Measurements from ENCODE around the gene ZDHHC17.
"Not testable (repeated sequence)": the region's sequence is repeated elsewhere in the genome, so short reads cannot be mapped to it uniquely, and the experiment has no call there.

Gene ZDHHC17

DNA sequence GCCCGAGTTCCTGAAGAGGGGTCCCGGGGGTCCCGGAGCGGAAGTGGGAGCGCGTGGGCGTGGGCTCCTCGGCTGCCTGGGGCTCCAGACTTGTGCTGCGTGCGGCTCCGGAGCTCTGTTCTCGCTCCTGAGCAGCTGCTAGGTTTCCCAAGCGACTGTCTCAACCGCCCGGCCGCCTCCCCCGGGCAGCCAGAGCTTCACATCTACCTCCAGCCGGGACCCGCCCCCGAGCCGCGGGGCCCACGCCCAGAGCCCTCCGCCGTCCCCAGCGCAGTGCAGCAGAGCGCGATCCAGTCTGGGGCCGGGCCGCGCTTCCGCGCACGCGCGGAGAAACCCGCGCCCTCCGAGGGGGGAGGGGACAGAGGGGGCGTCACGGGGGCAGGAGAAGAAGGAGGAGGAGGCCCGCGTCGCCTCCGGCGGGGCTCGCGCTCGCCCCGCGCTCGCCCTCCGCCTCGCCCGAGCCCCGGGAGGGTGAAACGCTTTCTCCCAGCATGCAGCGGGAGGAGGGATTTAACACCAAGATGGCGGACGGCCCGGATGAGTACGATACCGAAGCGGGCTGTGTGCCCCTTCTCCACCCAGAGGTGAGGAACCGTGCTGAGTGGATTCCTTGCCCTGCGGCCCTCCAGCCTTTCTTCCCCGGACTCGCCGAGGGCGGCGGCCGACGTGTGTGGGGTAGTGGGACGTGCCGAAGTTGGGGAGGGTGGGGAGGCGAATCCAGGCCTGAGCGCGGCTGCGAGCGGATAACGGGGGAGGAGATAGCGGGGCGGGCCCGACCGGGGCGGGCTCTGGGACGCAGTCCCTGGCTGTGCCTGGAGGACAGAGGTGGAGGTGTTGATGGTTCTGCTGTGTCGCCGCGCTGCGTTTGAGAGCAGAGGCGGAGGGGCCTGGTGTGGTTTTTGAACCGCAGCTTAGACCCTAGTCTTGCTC, at the start of gene ZDHHC17:
TSS of gene ZDHHC17 (plus strand) at position 370 of the 930 bp plus-strand sequence. CDS start at position 492, 122 bp downstream.
- DNase-seq, result peak; percentile 87

- no peak for DNase-seq
Measured at GRCh38 chr12:76714415-76714814, 49.5 kb upstream of the ZDHHC17 start.

DNA sequence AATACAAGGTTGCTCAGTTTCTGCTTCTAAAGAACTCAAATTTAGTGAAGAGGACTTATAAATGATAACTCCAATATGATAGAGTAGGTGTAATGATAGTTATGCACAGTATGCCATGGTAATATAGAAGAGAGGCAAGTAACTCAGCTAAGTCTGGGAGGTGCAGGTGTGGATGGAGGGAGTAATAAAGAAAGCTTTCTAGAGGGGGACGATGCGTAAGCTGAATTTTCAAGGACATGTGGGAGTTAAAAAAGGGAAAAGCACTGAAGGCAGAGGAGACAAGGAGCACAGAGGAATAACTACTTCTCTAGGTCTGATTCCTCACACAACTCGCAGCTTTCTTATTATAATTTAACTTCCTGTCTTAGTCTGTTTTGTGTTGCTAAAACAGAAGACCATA, 49.1 kb upstream of the ZDHHC17 start:
- DNase-seq, result no peak

GRCh38 chr12:76715332-76715731, 48.6 kb upstream of the ZDHHC17 start:
- no peak for DNase-seq

DNA sequence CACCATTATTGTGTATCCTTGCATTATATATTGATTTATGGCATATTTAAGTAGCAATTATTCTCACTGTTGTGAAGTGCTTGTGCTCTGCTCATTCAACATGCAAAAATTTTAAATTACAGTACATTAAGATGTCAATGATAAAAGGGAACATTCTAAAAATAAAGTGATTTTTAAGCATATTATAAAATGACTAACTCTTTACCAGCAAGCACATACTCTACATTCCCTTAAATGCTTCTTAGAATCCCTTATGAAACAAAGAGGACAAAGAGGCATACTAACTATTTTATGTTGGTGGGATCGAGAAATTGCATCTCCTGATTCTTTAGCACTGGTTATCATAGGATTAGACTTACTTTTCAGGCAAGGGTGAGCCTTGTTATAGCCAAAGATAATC, 46.6 kb upstream of the ZDHHC17 start:
- DNase-seq, result no peak

DNA sequence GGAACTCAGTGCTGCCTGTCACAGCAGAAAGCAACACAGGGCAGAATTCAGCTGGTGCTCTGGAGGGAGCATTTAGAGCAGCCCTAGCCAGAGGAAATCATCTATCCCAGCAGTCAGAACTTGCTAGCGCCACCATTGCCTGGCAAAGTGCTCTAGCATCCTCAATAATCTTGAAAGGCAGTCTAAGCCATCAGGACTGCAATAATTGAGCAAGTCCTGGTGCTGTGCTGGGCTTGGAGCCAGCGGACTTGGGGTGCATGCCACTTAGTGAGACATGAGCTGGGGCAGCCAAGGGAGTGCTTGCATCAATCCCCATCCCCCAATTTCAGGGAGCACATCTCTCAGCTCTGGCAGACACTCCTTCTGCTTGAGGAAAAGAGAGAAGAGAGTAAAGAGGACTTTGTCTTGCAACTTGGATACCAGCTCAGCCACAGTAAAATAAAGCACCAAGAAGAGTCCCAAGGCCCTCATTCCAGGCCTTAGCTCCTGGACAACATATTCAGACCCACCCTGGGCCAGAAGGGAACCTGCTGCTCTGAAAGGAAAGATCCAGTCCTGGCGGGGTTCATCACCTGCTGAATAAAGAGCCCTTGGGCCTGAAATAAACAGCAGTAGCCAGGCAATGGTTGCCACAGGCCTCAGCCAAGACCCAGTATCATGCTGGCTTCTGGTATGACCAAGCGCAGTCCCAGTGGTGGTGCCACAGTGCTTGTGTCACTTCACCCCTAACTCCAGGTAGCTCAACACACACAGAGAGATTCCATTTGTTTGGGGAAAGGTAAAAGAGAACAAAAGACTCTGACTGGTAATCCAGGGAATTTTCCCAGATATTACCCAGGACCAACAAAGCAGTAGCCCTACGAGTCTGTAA, 44.5 kb upstream of the ZDHHC17 start:
- DNase-seq, result no peak

- DNase-seq, result no peak
Measured at GRCh38 chr12:76720068-76720467, 43.8 kb upstream of the ZDHHC17 start.

GRCh38 chr12:76726626-76727025, 37.3 kb upstream of the ZDHHC17 start:
- DNase-seq, result no peak

- DNase-seq, result not testable (repeated sequence)
Measured at GRCh38 chr12:76732188-76732587, 31.7 kb upstream of the ZDHHC17 start.

DNA sequence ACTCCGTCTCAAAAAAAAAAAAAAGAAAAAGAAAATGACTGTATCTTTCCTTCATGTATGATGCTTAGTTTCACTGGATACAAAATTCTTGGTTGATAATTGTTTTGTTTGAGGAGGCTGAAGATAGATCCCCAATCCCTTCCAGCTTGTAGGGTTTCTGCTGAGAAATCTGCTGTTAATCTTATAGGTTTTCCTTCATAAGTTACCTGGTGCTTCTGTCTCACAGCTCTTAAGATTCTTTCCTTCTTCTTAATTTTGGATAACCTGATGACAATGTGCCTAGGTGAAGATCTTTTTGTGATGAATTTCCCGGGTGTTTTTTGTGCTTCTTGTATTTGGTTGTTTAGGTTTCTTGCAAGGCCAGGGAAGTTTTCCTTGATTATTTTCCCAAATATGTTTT, 26.2 kb upstream of the ZDHHC17 start:
- DNase-seq, result not testable (repeated sequence)

DNA sequence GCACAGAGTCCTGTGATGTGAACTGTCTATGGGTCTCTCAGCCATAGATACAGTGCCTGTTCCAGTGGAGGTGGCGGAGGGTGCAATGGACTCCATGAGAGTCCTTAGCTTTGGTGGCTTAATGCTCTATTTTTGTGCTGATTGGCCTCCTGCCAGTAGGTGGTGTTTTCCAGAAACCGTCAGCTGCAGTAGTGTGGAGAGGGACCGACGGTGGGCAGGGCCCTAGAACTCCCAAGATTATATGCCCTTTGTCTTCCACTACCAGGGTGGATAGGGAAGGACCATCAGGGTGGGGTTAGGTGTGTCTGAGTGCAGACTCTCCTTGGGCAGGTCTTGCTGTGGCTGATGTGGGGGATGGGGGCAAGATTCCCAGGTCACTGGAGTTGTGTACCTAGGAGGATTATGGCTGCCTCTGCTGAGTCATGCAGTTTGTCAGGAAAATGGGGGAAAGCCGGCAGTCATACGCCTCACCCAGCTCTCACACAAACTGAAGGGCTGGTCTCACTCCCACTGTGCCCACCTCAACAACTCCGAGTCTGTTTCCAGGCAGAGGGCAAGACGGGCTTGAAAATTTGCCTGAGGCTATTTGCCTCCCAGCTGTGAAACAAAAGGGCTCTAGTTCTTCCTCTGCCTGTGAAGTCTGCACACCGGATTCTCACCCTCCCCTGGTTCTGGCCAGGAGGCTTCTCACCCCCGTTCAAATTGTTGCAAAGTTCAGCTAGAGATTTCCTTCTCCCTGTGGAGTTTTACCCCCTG, 24.9 kb upstream of the ZDHHC17 start:
- DNase-seq, result no peak

- DNase-seq, result no peak
Measured at GRCh38 chr12:76739896-76740295, 24.0 kb upstream of the ZDHHC17 start.

GRCh38 chr12:76740501-76740900, 23.4 kb upstream of the ZDHHC17 start:
- DNase-seq, result no peak

GRCh38 chr12:76745343-76745742, 18.6 kb upstream of the ZDHHC17 start:
- no peak for DNase-seq

- DNase-seq, result peak; percentile 63
Measured at GRCh38 chr12:76746516-76746915, 17.4 kb upstream of the ZDHHC17 start.

- no peak for DNase-seq
Measured at GRCh38 chr12:76747245-76747644, 16.7 kb upstream of the ZDHHC17 start.

GRCh38 chr12:76755829-76756379, 8.0 kb upstream of the ZDHHC17 start:
- no peak for DNase-seq

DNA sequence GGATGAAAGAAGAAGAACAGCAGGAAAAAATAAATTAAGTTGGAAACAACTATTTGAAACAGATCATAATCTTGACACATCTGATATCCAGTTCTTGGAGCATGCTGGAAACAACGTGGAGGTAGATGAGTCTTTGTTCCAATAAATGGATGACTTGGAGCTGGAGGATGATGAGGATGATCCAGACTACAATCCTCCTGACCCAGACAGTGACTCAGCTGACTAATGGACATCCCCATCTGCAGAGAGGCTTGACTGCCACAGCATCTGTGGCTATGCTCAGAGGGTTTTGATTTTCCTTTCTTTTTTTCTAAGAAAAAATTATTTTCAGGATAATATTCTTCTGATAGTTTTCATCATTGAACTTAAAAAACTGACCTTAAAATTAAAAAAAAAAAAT, 6.2 kb upstream of the ZDHHC17 start:
- DNase-seq, result no peak

- no peak for DNase-seq
Measured at GRCh38 chr12:76762601-76762980, 1.3 kb upstream of the ZDHHC17 start.

DNA sequence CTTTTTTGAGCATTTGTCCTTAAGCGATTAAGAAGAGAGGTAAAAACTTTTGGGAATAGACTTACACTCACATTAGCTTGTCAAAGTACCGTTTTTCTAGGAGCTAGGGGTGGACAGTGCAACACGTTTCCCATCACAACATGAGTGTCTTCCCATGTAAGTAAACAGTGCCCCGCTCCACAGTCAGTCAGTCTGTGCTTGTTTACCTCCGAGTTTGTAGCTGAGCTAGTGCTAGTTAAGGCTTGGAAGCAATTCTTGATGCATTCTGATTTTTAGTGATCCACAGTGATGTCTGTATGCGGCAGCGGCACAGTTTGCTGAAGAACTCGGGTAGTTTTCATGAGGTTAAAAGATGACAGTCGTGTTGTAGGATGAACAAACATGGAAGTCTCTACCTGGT, 941 bp downstream of the ZDHHC17 start:
- DNase-seq, result no peak

DNA sequence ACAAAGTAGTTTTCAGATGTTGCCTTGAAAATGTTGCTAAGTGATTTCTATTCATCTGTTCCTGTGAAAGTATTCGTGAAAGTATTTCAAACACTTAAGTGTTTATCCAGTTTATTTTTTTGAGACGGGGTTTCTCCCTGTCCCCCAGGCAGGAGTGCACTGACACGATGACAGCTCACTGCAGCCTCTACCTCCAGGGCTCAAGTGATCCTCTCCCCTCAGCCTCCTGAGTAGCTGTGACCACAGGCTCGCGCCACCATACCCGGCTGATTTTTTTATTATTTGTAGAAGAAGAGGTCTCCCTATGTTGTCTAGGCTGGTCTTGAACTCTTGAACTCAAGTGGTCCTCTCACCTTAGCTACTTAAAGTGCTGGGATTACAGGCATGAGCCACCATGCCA, 1.7 kb downstream of the ZDHHC17 start:
- no peak for DNase-seq

- DNase-seq, result peak; percentile 6
Measured at GRCh38 chr12:76766161-76766560, 2.2 kb downstream of the ZDHHC17 start.

- peak; percentile 83 for DNase-seq
Measured at GRCh38 chr12:76768576-76768975, 4.7 kb downstream of the ZDHHC17 start.
